HepG2 (cell line): ENCODE measurements around the gene BAIAP2L1. TPM values are rescaled to one million over a fixed set of nuclear protein-coding genes. Genes with fewer than 3 reads are reported as not detected.

ENCODE experiments used
- AGO2 ChIP-seq: fragments of 200-400 bp; formaldehyde crosslinking; optimal IDR thresholded peaks from 2 replicates; pipeline ENCODE3; 2017; ENCODE audit warnings: mild to moderate bottlenecking, low read depth, low read length, moderate library complexity
- CEBPB ChIP-seq: IDR thresholded peaks from 2 replicates; pipeline ENCODE4 v1.6.1; 2011; ENCODE audit warnings: low read depth, low read length, improper control_type of control experiment, borderline replicate concordance
- FOSL2 ChIP-seq: sonication (generic); formaldehyde crosslinking; IDR thresholded peaks from 2 replicates; pipeline ENCODE4 v1.4.0; 2020; ENCODE audit warnings: missing genetic modification reagents
- FOXM1 ChIP-seq: sonication (generic); formaldehyde crosslinking; IDR thresholded peaks from 2 replicates; pipeline ENCODE4 v1.5.0; 2020; ENCODE audit warnings: missing genetic modification reagents
- HMGA1 ChIP-seq: sonication (generic); formaldehyde crosslinking; conservative IDR thresholded peaks from 2 replicates; pipeline ENCODE4 v1.4.0; 2020; ENCODE audit warnings: missing genetic modification reagents
- MYC ChIP-seq: sonication (generic); formaldehyde crosslinking; IDR thresholded peaks from 2 replicates; pipeline ENCODE4 v1.9.0; 2021; ENCODE audit warnings: missing genetic modification reagents, borderline replicate concordance
- PLRG1 ChIP-seq: fragments of 450-650 bp; conservative IDR thresholded peaks from 2 replicates; pipeline ENCODE4 v1.6.1; 2016
- RELA ChIP-seq: sonication (generic); formaldehyde crosslinking; IDR thresholded peaks from 2 replicates; pipeline ENCODE4 v1.4.0; 2020; ENCODE audit warnings: missing genetic modification reagents
- RFXANK ChIP-seq: IDR thresholded peaks from 2 replicates; pipeline ENCODE4 v1.6.1; 2016
- SNAPC4 ChIP-seq: sonication (generic); formaldehyde crosslinking; IDR thresholded peaks from 2 replicates; pipeline ENCODE4 v1.4.0; 2020; ENCODE audit warnings: mild to moderate bottlenecking, missing genetic modification reagents
- U2AF1 ChIP-seq: fragments of 200-400 bp; formaldehyde crosslinking; optimal IDR thresholded peaks from 2 replicates; pipeline ENCODE3; 2017; ENCODE audit warnings: mild to moderate bottlenecking, low read depth, low read length
- XBP1 ChIP-seq: sonication (generic); formaldehyde crosslinking; IDR thresholded peaks from 2 replicates; pipeline ENCODE4 v1.5.0; 2020; ENCODE audit warnings: missing genetic modification reagents
- ZNF235 ChIP-seq: sonication (generic); formaldehyde crosslinking; IDR thresholded peaks from 2 replicates; pipeline ENCODE4 v1.8.1; 2023; ENCODE audit warnings: mild to moderate bottlenecking, missing genetic modification reagents, borderline replicate concordance
- ZNF281 ChIP-seq: sonication (generic); formaldehyde crosslinking; IDR thresholded peaks from 2 replicates; pipeline ENCODE4 v1.4.0; 2020; ENCODE audit warnings: missing genetic modification reagents, borderline replicate concordance
- ZNF282 ChIP-seq: fragments of 450-650 bp; IDR thresholded peaks from 2 replicates; pipeline ENCODE4 v1.6.1; 2018; ENCODE audit not compliant: partially characterized antibody
- ZNF326 ChIP-seq: sonication (generic); formaldehyde crosslinking; IDR thresholded peaks from 2 replicates; pipeline ENCODE4 v1.4.0; 2020; ENCODE audit warnings: missing genetic modification reagents, borderline replicate concordance
- ZNF33A ChIP-seq: sonication (generic); formaldehyde crosslinking; IDR thresholded peaks from 2 replicates; pipeline ENCODE4 v1.5.1; 2020; ENCODE audit warnings: missing genetic modification reagents, mild to moderate bottlenecking, moderate library complexity, borderline replicate concordance
- ZNF687 ChIP-seq: sonication (generic); formaldehyde crosslinking; IDR thresholded peaks from 2 replicates; pipeline ENCODE4 v1.5.1; 2020; ENCODE audit warnings: mild to moderate bottlenecking, missing genetic modification reagents, moderate library complexity
- polyA plus RNA-seq, 8 experiments: library from polyadenylated mRNA; depleted of rRNA in 3 of 8; stranded (reverse) in 7 of 8; unstranded in 1 of 8; fragments of >200 nt; fragmentation: Illumina TruSeq in 4 of 8; extraction: Trizol in 4 of 8; gene quantifications; 2 replicates each; pipeline versions ENCODE4 v1.2.1 to v1.2.3, GENCODE V29; 2011 to 2016; ENCODE audit warnings: low read depth in 4 of 8, missing spikeins in 1 of 8, mixed read lengths in 1 of 8; ENCODE audit not compliant: insufficient read depth in 1 of 8
- total RNA-seq, 5 experiments: library from RNA; depleted of rRNA; stranded (reverse); fragments of >200 nt; fragmentation: Illumina TruSeq; extraction: Trizol; gene quantifications; 2 replicates each; pipeline ENCODE4 v1.2.3, GENCODE V29; 2016; ENCODE audit warnings: low read depth in 1 of 5

BAIAP2L1 gene
- total and polyA plus RNA-seq, 2 of the 13 experiments (the other 11 are each of a cell fraction or from before 2014, with no cell fraction given) = 13.0 to 21.5 TPM

- TF ChIP-seq U2AF1 = no peak
- TF ChIP-seq RFXANK = no peak
- peak; percentile 61 for TF ChIP-seq FOSL2 (CRISPR knock-in tag)
- TF ChIP-seq HMGA1 (CRISPR knock-in tag) = no peak
- no peak; the same call in 1 of the 2 replicates for TF ChIP-seq ZNF687
- TF ChIP-seq ZNF235 (CRISPR knock-in tag) = no peak
- TF ChIP-seq XBP1 (CRISPR knock-in tag) = no peak
- no peak for TF ChIP-seq RELA (CRISPR knock-in tag)
- TF ChIP-seq ZNF282 = no peak
- peak; percentile 1 for TF ChIP-seq AGO2
- peak; percentile 86 for TF ChIP-seq CEBPB
- no peak for TF ChIP-seq PLRG1
- TF ChIP-seq SNAPC4 = no peak
- TF ChIP-seq MYC = peak; percentile 29; the same call in 1 of the 2 replicates
- no peak for TF ChIP-seq FOXM1 (CRISPR knock-in tag)
- no peak for TF ChIP-seq ZNF33A (CRISPR knock-in tag)
- no peak for TF ChIP-seq ZNF326
- peak; percentile 97 for TF ChIP-seq ZNF281 (CRISPR knock-in tag)
Observed at GRCh38 chr7:98286093-98286539, 114.8 kb downstream of the BAIAP2L1 start (continued).
